ENCODE results near the gene TRIO.

Gene TRIO

DNA sequence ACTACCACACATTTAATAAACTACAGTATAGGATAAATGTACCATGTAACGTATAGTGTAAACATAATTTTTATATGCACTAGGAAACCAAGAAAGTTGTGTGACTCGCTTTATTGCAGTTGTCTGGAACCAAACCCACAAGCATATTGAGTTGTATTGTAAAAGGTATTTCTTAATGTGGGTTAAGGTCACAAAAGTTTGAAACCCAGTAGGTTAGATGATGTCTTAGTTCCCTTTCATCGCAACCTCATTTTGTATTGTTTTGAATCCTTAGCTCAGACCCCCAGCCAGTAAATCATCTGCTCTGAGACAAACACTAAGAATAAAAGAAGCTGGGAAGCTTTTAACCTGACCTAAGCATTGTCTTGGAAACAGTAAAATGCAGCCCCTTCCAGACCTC lies 79.1 kb downstream of the TRIO start:
- Histone ChIP-seq H3K4me3 (ENCODE audit: low read depth, low read length) (no peak overlapping the region), H3K27ac (ENCODE audit: extremely low read depth, low read depth, low read length) (no peak overlapping the region), H3K9me3 (ENCODE audit: control insufficient read depth, insufficient read depth, low read depth, low read length) (no peaks in the 10 kb centered on the region), H3K4me1 (ENCODE audit: control insufficient read depth, insufficient read depth, low read length) (peaks cover 35% of the 10 kb centered on the region), H3K36me3 (ENCODE audit: control insufficient read depth in 2 of 2, insufficient read depth in 1 of 2, low read length in 2 of 2) (no peaks in the 10 kb centered on the region)
- no peak for TF ChIP-seq ZNF132 (tag by site-specific recombination; IDR thresholded peaks at IDR 0.05; ENCODE audit: borderline replicate concordance)
- TF ChIP-seq, protein P1, sequence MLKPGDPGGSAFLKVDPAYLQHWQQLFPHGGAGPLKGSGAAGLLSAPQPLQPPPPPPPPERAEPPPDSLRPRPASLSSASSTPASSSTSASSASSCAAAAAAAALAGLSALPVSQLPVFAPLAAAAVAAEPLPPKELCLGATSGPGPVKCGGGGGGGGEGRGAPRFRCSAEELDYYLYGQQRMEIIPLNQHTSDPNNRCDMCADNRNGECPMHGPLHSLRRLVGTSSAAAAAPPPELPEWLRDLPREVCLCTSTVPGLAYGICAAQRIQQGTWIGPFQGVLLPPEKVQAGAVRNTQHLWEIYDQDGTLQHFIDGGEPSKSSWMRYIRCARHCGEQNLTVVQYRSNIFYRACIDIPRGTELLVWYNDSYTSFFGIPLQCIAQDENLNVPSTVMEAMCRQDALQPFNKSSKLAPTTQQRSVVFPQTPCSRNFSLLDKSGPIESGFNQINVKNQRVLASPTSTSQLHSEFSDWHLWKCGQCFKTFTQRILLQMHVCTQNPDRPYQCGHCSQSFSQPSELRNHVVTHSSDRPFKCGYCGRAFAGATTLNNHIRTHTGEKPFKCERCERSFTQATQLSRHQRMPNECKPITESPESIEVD (tag by site-specific recombination; IDR thresholded peaks at IDR 0.05): 0 out of 2 replicates have a peak, but pooled peaks have one; percentile 13
- no peak for TF ChIP-seq ZNF239 (tag by site-specific recombination; IDR thresholded peaks at IDR 0.05)
- TF ChIP-seq ZNF549 (tag by site-specific recombination; IDR thresholded peaks at IDR 0.05): no peak
- POLR2A ChIA-PET: no interaction called here
- CTCF ChIA-PET: interaction anchor here (2.3 kb wide), 1 partner anchor 80 kb away, joined by 8 read pairs; the partner anchor contains the start of gene TRIO

- ChIA-PET CTCF (no interaction called here), POLR2A (no interaction called here)
- Histone ChIP-seq H3K36me3 (ENCODE audit: control insufficient read depth in 2 of 2, insufficient read depth in 1 of 2, low read length in 2 of 2) (no peaks in the 10 kb centered on the region), H3K9me3 (ENCODE audit: control insufficient read depth, insufficient read depth, low read depth, low read length) (no peaks in the 10 kb centered on the region), H3K27ac (ENCODE audit: extremely low read depth, low read depth, low read length) (no peak overlapping the region), H3K4me3 (ENCODE audit: low read depth, low read length) (no peak overlapping the region), H3K4me1 (ENCODE audit: control insufficient read depth, insufficient read depth, low read length) (peaks cover 37% of the 10 kb centered on the region)
- TF ChIP-seq ZIC2 (tag by site-specific recombination; IDR thresholded peaks at IDR 0.05) (peak; percentile 54), ZNF391 (tag by site-specific recombination; IDR thresholded peaks at IDR 0.05; ENCODE audit: borderline replicate concordance, low read depth) (no peak), SALL2 (tag by site-specific recombination; IDR thresholded peaks at IDR 0.05; ENCODE audit: borderline replicate concordance) (no peak), ZFP3 (tag by site-specific recombination; IDR thresholded peaks at IDR 0.05; ENCODE audit: low read depth) (no peak), IKZF3 (tag by site-specific recombination; IDR thresholded peaks at IDR 0.05) (0 out of 2 replicates have a peak, but pooled peaks have one; percentile 15), ZNF280C (tag by site-specific recombination; IDR thresholded peaks at IDR 0.05) (no peak), ZNF571 (tag by site-specific recombination; IDR thresholded peaks at IDR 0.05) (no peak), GLIS2 (tag by site-specific recombination; IDR thresholded peaks at IDR 0.05) (no peak), ZNF610 (tag by site-specific recombination; IDR thresholded peaks at IDR 0.05; ENCODE audit: borderline replicate concordance) (no peak), ZNF404 (tag by site-specific recombination; IDR thresholded peaks at IDR 0.05) (no peak)
- TF ChIP-seq, protein P2, sequence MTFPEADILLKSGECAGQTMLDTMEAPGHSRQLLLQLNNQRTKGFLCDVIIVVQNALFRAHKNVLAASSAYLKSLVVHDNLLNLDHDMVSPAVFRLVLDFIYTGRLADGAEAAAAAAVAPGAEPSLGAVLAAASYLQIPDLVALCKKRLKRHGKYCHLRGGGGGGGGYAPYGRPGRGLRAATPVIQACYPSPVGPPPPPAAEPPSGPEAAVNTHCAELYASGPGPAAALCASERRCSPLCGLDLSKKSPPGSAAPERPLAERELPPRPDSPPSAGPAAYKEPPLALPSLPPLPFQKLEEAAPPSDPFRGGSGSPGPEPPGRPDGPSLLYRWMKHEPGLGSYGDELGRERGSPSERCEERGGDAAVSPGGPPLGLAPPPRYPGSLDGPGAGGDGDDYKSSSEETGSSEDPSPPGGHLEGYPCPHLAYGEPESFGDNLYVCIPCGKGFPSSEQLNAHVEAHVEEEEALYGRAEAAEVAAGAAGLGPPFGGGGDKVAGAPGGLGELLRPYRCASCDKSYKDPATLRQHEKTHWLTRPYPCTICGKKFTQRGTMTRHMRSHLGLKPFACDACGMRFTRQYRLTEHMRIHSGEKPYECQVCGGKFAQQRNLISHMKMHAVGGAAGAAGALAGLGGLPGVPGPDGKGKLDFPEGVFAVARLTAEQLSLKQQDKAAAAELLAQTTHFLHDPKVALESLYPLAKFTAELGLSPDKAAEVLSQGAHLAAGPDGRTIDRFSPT (tag by site-specific recombination; IDR thresholded peaks at IDR 0.05): no peak
- TF ChIP-seq, protein P3, sequence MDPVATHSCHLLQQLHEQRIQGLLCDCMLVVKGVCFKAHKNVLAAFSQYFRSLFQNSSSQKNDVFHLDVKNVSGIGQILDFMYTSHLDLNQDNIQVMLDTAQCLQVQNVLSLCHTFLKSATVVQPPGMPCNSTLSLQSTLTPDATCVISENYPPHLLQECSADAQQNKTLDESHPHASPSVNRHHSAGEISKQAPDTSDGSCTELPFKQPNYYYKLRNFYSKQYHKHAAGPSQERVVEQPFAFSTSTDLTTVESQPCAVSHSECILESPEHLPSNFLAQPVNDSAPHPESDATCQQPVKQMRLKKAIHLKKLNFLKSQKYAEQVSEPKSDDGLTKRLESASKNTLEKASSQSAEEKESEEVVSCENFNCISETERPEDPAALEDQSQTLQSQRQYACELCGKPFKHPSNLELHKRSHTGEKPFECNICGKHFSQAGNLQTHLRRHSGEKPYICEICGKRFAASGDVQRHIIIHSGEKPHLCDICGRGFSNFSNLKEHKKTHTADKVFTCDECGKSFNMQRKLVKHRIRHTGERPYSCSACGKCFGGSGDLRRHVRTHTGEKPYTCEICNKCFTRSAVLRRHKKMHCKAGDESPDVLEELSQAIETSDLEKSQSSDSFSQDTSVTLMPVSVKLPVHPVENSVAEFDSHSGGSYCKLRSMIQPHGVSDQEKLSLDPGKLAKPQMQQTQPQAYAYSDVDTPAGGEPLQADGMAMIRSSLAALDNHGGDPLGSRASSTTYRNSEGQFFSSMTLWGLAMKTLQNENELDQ (tag by site-specific recombination; IDR thresholded peaks at IDR 0.05; ENCODE audit: low read depth): no peak
Observed at GRCh38 chr5:14223372-14223771, 80.2 kb downstream of the TRIO start.
